ENCODE data around the gene SUN1. TPM values are rescaled to one million over a fixed set of nuclear protein-coding genes. Genes with fewer than 3 reads are reported as not detected.

Gene SUN1
- total and polyA plus RNA-seq, 2 of the 8 experiments (the other 6 are each of a cell fraction or from before 2014, with no cell fraction given): 108 to 158 TPM

DNA sequence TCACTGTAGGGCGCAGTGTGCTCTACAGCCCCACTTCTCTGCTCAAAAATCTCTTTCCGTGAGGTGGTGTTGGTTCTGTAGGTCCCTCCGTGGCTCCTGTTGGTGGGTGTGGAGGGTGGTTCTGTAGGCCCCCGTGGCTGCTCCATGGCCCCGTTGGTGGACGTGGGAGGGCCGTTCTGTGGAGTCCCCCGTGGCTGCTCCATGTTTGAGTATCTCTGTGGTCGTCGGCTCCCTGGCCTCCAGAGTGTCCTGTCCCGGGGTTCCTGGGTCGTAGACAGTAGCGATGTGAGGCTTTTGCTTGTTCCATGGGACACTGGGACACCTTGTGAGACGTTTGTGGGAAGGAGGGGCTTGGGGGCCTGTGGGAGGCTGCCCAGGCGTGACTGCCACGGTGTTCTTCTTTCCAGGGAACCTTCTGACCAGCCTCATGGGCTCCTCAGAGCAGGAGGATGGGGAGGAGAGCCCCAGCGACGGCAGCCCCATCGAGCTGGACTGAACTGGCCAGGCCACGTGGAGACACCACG, 62.7 kb downstream of the SUN1 start:
- Histone ChIP-seq H3K56ac (replicated peaks; ENCODE audit: insufficient read length, low read depth, low read length) (no peak overlapping the region), H3K4me2 (ENCODE audit: insufficient read depth in 1 of 2, low read depth in 2 of 2, low read length in 2 of 2) (no peak overlapping the region), H3K4me3 (ENCODE audit: extremely low read depth in 1 of 4, insufficient read depth in 2 of 4, low read depth in 3 of 4, low read length in 4 of 4) (no peak overlapping the region), H3K9me3 (ENCODE audit: insufficient read depth in 2 of 2, low read depth in 1 of 2, low read length in 1 of 2) (no peaks in the 10 kb centered on the region), H4K20me1 (replicated peaks in 1 of 2; ENCODE audit: control insufficient read depth in 1 of 2, insufficient read depth in 2 of 2, low read length in 2 of 2) (peaks cover 9 to 20% of the 10 kb centered on the region in 2 experiments), H2BK5ac (ENCODE audit: low read depth, low read length) (no peak overlapping the region), H3K36me3 (ENCODE audit: control insufficient read depth in 2 of 4, insufficient read depth in 4 of 4, low read length in 3 of 4) (peaks cover 22 to 66% (median 48%) of the 10 kb centered on the region in 4 experiments), H3K79me2 (ENCODE audit: control insufficient read depth in 1 of 2, insufficient read depth in 2 of 2, low read length in 2 of 2) (peaks cover 0 to 3% of the 10 kb centered on the region in 2 experiments; a peak in 1 of 4 replicates), H3K9ac (replicated peaks in 1 of 4; ENCODE audit: extremely low read depth in 1 of 4, low read depth in 3 of 4, low read length in 3 of 4) (no peak overlapping the region), H3K23ac (ENCODE audit: insufficient read length) (no peak overlapping the region), H4K91ac (replicated peaks; ENCODE audit: insufficient read length, low read length) (no peak overlapping the region), H3K79me1 (ENCODE audit: low read depth, low read length) (peaks cover 8% of the 10 kb centered on the region), H3K23me2 (ENCODE audit: low read depth, low read length) (peaks cover 2% of the 10 kb centered on the region; the same call in 1 of the 2 replicates), H3K27ac (ENCODE audit: low read depth, low read length) (no peak overlapping the region), H2BK20ac (ENCODE audit: low read length) (no peak overlapping the region), H2AK5ac (ENCODE audit: low read depth, low read length) (no peak overlapping the region), H3K18ac (ENCODE audit: extremely low read depth, low read length) (no peak overlapping the region), H2AFZ (ENCODE audit: low read length) (no peak overlapping the region), H3K14ac (ENCODE audit: insufficient read length) (no peak overlapping the region), H4K5ac (ENCODE audit: insufficient read length, low read depth, low read length) (no peak overlapping the region), H2BK120ac (replicated peaks; ENCODE audit: low read depth, low read length) (no peak overlapping the region), H4K8ac (ENCODE audit: extremely low read depth, insufficient read depth, low read length) (no peak overlapping the region), H2BK15ac (ENCODE audit: low read length) (no peak overlapping the region), H3K27me3 (replicated peaks in 1 of 4; ENCODE audit: control insufficient read depth in 3 of 4, extremely low read depth in 1 of 4, insufficient read depth in 3 of 4, low read length in 3 of 4) (no peaks in the 10 kb centered on the region), H3K4ac (replicated peaks; ENCODE audit: insufficient read length, low read depth, low read length) (no peak overlapping the region), H2BK12ac (ENCODE audit: low read depth, low read length) (no peak overlapping the region), H3K4me1 (replicated peaks in 1 of 4; ENCODE audit: control insufficient read depth in 3 of 4, insufficient read depth in 4 of 4, low read length in 3 of 4) (peaks cover 0 to 3% (median 0%) of the 10 kb centered on the region in 4 experiments; a peak in 1 of 7 replicates)
- TF ChIP-seq POU5F1 (IDR thresholded peaks at IDR 0.05; ENCODE audit: low read depth, low read length) (no peak), SIRT6 (IDR thresholded peaks at IDR 0.05; ENCODE audit: low read length) (no peak), EGR1 (IDR thresholded peaks at IDR 0.05; ENCODE audit: borderline replicate concordance, low read depth, low read length) (peak; percentile 75), FOSL1 (IDR thresholded peaks at IDR 0.05; ENCODE audit: insufficient read depth, low read depth, low read length) (peak; percentile 51; the same call in 1 of the 2 replicates), JUN (IDR thresholded peaks at IDR 0.05; ENCODE audit: low read depth, low read length) (no peak), BCL11A (IDR thresholded peaks at IDR 0.05; ENCODE audit: low read depth in 2 of 2, low read length in 2 of 2) (no peak)
- FAIRE-seq (no peak), DNase-seq (ENCODE audit: low read depth in 1 of 2, low spot score in 2 of 2) (no peak)
- 97% methylated on average over 19 of the region's 21 CpGs; no CpG with 5 or more reads in 1 of the 2 experiments for WGBS, 2 experiments (ENCODE audit: extremely low coverage in 1 of 2, insufficient coverage in 1 of 2, insufficient read length in 1 of 2, insufficient replicate concordance in 2 of 2, low coverage in 1 of 2, low lambda C conversion rate in 2 of 2, missing lambda C conversion rate in 1 of 2)
- CTCF ChIA-PET (ENCODE audit: partially characterized antibody): interaction anchor here (0.6 to 1.2 kb wide), 2 partner anchors 8 to 105 kb away, joined by 3 read pairs; no protein-coding TSS in a partner anchor
- POLR2A ChIA-PET (ENCODE audit: partially characterized antibody): interaction anchor here (1.0 to 1.1 kb wide), 2 partner anchors 12 to 13 kb away, joined by 3 to 4 read pairs; no protein-coding TSS in a partner anchor
